Forelimb muscle (tissue), 1 donor: ENCODE data around the gene TGFBI. TPM values are rescaled to one million over a fixed set of nuclear protein-coding genes. Genes with fewer than 3 reads are reported as not detected.

Experiments used
- DNase-seq: peaks from one replicate; pipeline ENCODE4 v3.0.0-alpha.2; 2013; ENCODE audit warnings: low read depth
- polyA plus RNA-seq: library from polyadenylated mRNA; unstranded; fragments of 120-200 nt; gene quantifications from one replicate; pipeline ENCODE4 v1.2.1, GENCODE V29; 2013; ENCODE audit not compliant: insufficient read length

TGFBI gene
- polyA plus RNA-seq, 1 donor, result 161 TPM

DNA sequence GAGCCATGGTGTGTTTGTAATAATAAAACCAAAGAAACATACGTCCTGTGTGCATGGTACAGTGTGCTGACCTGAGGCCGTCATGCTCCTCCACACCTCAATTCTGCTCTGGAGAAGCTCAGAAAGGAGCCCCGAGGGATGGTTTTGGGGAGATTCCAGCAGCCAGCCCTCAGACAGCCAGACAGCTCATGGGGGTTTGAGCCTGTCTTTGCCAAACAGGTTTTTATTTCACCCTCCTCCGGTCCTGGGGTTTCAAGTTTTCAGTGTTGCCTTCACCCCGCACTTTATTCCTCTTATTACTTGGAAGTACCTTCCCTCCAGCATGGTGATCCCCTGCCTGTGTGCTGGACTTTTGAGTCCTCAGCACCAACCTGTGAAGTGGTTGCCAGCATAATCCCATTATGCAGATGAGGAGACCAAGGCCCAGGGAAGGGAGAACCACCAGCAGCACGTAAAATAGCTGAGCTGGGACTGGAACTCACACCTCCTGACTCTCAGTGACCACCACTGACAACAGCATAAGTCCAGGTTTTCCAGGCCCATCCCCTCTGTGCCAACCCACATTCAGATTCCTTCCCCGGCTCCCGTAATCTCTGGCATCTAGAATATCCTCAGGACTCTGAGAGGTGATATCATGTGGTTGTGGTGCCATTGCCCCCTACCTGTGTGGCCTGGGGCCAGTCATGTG is 35.1 kb downstream of the TGFBI start:
- no peak for DNase-seq

DNA sequence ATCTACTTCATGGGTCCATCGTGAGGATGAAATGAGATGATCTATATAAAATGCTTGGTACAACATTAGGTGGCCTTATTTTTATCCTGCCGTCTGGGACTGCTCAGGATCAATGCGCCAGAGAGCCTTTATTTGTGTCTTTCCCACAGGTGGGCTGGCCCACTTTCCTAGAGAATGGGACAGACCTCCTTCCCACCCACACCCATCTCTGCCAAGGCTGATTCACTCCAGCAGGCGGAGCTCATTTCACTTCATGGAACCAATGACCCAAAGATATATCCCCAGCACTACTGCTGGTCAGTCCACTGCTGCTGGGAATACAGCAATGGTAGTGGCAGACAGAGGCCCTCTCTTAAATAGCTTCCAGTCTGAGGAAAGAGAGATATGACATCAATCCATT is 35.7 kb downstream of the TGFBI start:
- DNase-seq, result no peak

DNA sequence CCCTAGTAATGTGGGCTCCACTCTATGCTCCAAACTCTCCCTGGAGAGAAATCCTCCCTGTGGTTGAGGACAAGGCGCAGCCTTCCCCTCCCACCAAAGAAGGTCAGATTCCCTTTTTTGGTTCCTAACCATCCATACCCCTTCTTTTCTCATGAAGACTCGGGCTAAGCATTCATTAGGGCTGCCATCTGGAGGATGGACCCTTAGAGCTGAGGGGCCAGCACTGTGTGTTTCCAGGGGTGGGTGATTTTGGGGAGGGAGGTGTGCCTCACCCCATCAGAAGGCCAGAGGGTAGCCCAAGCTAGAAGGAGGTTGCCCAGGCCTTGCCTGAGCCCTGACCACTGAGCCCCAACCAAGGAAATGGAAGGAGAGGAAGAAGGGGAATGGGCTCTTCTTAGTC is 36.8 kb downstream of the TGFBI start:
- DNase-seq, result no peak

DNA sequence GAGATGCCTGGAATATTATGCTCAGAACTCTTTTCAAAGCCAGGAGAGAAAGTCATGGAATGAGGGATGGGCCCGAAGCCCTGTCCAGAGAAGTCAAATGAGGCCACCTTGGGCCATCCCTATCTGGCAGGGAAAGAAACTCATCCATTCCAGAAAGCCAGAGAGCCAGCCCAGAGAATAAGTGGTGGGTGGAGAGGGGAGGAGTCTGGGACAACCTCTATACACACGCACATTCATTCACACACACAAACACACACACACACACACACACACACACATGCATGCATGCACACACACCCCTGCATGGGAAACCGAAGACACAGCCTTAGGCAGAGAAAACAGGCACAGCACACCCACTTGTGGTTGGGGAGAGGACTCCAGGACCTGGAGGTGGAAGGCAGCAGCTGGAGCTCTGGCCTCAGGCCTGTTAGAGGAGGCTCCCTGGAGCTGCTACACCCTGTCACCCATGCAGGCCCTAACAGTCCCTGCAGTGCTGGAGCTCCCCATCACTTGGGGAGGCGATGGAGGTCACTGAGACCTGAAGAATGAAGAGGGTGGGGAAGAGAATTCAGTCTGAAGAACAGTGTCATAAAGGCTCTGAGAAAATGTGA is 38.0 kb downstream of the TGFBI start:
- DNase-seq, result no peak

DNA sequence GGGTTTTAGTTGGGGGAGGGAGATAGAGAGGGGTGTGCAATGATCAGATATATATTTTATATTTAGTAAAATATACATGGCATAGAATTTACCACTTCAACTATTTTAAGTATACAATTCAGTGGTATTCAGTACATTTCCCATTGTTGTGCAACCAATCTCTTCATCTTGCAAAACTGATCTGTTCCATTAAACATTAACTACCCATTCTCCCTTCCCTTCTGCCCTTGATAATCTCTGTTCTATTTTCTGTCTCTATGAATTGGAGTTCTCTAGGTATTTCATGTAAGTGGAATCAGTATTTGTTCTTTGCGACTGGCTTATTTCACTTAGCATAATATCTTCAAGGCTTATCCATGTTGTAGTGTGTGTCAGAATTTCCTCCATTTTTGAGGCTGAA is 38.6 kb downstream of the TGFBI start:
- DNase-seq, result no peak

DNA sequence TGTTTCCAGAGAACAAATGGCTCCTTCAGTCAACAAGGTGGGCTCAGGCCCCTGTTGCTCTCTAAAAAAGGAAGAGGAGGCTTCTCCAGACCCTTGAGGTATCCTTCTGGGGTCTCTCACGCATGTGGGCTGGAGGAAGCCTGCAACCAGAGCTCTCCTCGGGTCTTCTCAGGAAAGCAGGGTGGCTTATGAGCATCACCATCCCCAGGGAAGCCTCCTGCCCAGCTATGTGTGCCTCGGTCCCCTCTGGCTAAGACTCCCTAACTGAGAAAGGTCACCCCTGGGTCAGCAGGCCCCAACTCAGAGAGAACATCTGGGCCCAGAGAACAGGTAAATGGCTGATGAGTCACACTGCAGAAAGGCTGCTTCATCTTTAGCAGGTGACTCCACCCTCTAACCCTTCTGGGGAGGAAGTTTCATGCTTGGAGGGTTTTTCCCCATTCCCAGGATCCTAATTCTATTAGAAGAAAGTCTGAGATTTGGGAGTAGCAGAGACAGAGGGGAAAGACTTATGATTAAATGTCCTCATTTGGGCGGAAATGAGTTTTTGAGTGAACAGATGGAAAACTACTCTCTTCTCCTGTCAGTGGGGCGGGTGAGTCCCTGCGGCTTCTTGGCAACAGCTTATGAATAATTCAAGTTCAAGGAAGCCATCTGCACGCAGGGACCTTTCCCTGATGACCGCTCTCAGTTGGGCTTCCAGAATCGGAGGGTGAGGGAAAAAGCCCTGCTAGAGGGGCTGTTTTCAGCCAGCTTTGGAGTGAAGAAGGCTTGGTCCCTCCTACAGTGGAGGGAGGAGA is 41.9 kb downstream of the TGFBI start:
- no peak for DNase-seq

DNA sequence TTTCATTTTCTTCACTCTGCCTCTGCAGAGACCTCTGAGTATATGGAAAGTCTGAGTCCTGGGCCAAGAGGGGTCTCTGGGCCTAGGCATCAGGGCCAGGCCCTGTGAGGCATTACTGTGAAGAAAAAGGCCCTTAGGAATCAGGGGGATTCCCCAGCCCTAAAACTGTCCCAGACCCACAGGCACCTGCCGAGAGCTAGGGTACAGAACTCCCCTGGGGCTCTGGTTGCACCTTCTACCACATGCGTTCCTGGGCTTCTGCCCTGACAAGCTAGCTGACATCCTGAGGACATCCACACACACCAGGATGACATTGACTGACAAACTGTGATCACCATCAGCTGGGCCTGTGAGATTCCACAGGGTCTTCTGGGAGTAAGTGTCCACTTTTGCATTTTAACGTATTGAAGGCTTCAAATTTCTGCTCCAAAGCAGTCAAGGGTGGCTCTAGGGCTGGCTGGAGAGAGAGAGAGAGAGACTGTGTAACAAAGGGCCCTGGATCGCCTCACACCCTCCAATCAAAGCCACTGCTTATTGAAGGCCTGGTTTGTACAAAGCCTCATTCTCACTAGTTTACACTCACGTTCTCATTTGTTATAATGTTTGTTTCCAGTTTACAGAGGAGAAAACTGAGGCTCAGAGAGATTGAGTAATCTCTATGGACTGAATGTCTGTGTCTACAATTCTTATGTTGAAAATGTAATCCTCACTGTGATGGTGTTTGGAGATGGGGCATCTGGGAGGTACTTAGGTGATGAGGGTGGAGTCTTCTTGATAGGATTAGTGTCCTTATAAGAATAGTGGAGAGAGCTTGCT is 45.1 kb downstream of the TGFBI start:
- DNase-seq, result no peak

DNA sequence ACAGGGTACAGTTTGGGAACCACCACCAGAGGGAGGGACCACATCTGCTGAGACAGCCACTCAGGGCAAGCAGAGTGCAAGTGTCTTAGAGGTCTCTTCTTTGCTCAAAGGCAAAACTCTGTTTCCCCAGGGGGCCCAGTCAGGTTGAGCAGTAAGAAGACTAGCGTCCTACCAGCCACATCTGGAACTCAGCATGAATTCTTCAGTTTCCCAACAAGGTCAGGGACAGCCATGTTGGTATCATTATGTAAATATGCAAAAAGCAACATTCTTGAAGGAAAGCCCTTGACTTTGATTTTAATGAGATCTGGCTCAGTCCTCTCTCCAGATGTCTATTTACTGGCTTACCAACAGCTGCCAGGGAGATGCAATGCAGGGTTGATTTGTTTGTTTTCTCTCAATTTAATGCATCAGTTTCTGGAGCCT is 46.7 kb downstream of the TGFBI start:
- no peak for DNase-seq

DNA sequence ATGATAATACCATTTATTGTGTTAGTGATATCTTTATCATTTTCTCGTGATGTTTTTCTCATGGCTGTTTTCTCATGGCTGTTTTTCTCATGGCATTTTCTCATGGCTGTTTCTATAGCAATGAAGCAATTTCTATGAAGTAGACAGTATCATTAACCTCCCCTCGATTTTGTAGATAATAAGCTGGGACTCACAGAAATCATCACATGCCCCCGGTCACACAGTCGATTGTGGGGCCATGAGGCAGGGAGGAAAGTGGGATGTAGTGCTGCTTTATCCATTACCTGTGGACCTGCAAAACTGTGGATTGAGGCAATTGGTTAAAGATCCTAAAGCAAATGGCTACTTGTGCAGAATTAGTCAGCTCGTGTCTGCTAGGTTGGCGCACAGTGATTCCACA is 47.3 kb downstream of the TGFBI start:
- DNase-seq, result no peak

DNA sequence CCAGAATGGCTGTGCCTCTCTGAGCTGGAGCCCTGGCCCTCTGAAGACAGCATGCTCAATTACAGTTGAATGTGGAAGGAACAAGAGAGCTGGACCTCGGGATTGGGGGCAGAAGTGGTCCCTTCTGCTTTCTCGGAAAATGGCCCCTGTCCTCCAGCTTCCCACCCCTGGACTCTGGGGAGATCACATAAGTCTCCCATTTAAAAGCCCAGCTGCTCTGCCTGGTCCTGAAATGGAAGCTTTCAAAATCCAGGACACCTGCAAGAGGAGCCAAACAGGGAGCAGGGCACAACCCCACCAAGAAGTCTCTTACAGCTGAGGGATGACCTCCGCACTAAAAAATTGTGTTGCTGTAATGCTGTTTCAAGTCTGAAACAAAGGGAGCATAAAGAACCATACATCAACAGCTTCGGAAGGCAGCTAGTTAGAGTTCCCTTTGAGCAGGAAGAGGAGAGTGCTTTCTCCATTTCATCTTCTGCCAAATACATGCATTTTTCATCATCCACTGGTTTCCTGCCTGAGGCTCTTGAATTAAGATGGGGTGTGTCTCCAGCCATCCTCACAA is 48.2 kb downstream of the TGFBI start:
- no peak for DNase-seq

DNA sequence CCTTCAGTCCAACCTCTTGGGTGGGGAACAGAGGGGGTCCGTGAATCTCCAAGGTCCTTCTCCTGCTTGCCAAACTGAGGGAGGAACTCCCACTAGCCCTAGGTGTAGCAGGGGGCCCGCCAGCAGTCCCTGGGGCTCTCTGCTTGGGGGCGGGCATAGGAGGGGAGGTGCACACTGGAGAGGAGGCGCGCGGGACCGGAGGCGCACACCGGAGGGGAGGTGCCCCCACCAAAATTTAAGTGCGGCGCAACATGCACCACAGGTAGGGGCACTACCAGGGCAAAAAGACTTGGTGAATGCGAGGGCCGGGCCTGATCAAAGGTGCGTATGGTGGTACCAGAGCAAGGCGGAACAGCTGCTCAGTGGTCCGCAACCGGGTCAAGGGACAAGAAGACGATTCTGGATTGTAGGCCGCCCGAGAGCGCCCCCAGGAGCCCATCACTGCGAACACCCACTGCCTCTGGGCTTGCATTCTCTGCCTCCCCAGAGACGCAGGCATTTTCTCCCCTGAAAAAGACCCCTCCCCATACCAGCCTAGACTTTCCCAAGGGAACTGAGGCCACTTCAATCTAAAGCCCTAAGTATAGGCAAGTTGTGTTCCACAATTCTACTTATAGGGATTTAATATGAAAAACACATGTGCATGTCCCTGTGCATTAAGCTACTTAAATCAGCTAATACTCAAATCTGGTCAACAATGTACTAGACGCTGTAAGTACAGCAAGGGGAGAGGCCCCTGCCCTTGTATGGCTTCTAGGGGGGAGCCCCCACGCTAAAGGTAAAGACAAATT is 50.6 kb downstream of the TGFBI start:
- DNase-seq, result no peak

DNA sequence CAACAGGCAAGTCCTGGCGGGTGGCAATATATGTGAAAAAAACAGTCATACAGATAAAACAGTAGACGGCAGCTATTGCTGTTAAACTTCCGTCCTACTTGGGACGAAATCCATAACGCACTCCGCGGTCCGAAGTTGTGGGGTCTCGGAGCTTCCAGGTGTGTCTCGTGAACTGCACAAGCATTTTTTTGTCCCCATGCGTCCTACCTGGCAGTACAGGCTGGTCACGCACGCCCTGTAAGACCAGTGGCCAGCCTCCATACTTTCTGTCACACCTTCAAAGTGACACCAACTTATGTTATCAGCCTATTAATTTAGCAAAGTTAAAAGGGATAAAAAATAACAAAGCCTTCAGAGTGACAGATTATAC is 51.3 kb downstream of the TGFBI start:
- no peak for DNase-seq

DNA sequence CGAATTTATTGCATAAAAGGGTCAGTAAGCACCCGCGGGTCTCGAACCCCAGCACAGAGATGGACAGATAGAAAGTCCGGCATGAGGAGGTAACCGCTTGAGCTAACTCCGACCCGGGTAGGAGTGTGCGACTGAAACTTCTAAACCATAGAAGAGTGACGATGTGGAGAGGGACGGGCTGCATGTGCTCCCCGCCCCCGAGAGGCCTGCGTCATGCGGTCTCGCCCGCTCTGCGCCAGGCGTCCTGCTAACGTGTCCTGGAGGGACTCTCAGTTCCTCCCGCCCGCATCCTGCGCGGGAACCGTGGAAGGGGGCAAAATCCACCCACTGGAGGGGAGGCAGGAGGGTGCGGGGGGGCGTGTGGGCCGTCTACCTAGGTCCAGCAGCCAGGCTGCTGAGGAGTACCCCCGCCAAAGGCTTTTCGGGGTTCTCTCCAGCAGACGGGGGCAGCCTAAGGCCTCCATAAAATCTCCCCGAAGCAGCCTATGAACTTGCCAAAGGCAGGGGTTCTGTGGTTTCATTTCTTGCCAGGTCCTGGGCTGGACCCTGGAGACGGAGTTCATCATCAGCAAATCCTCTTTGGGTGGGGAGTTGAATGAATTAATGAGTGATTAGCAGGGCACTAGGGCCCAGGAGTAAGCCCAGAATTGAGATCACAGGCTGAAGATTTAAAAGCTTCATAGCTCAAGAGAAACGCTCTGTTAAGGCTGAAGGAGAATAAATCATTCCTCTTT is 51.9 kb downstream of the TGFBI start:
- no peak for DNase-seq

DNA sequence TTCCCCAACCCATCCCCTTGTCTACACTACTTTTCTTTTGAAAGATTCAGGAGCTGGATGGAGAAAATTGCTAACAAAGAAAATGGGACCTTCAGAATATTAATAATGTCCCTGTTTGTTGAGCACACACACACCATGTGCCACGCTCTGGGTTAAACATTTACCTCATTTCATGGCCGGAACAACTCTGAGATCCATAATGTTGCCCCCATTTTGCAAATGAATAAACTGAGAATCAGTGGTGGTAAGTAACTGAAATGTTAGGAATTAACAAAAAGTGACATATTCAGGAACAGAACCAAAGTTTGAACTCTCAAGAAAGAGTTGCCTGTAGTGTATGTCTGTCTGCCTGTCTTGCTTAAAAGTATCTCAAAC is 52.4 kb downstream of the TGFBI start:
- DNase-seq, result no peak

DNA sequence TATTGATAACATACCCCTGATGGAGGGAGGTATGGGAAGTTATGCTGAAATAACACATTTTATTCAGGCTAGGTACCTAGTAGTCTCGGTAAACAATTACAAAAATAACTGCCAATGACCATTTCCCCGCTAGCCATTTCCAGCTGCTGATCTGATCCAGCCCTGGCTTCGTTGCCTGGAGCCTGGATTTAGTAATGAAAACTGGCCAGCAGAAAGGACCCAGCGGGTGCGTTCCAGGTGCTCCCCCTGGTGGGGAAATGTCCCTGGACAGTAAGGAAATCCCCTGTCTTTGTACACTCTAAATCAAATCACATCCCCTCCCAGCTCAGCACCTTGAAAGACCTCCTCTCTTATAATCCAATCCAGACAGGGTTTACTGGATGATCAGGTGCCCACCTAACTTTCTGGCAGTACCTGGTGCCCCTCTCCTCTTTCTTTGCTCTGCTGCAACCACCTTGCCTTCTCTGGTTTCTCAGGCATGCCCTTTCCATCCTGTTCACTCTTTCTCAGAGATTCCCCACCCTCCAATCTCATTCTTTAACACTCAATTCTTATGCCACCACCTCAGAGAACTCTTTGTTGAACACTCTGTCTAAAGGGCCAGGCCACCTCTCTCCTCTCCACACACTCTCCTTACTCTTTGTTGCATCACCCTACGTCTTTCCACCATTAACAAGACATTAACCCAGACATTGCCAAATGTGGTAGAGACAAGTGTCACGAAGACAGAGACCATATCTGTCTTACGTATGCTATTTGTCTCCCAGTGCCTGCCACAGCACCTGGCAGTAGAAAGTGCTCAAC is 53.8 kb downstream of the TGFBI start:
- no peak for DNase-seq

DNA sequence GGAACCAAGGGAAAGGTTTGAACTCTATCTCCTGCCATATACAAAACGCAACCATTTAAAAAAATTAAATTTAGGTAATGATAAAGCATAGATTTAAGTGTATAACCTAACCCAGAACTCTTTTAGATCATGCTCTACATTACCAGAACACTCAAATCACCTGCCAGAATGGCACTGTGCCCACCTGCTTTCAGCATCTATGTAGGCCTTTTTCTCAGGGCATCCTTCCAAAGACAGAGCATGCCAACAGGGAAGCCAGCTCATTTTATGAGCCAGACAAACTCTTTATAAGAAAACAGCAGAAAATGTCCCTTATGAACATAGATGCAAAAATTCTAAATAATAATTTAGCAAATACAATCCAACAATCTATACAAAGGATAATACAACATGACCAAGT is 55.9 kb downstream of the TGFBI start:
- no peak for DNase-seq

DNA sequence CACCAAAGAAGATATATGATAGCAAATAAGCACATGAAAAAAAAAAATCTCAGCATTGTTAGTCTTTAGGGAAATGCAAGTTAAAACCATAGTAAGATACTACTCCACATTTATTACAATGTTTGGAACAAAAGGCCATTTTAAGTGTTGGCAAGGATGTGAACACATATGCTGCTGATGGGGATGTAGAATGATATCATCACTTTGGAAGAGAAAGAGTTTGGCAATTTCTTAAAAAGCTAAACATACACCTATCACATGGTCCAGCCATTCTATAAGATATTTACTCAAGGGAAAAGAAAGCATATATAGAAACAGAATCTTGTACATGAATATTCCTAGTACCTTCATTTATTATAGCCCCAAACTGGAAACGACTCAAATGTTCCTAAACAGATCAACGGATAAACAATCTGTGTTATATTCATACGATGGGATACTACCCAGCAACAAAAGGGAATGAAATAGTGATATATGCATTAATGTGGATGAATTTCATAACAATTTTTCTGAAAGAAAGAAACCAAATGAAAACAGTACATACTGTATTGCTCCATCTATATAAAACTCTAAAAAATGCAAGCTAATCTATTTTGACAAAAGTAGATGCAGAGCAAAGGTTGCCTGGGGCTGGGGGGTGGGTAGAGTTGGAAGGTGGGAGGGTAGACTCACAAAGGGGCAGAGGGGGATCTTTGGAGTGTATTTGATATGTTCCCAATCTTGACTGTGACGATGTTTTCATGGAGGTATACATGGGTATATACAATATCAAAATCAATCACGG is 58.2 kb downstream of the TGFBI start:
- DNase-seq, result peak; percentile 91

DNA sequence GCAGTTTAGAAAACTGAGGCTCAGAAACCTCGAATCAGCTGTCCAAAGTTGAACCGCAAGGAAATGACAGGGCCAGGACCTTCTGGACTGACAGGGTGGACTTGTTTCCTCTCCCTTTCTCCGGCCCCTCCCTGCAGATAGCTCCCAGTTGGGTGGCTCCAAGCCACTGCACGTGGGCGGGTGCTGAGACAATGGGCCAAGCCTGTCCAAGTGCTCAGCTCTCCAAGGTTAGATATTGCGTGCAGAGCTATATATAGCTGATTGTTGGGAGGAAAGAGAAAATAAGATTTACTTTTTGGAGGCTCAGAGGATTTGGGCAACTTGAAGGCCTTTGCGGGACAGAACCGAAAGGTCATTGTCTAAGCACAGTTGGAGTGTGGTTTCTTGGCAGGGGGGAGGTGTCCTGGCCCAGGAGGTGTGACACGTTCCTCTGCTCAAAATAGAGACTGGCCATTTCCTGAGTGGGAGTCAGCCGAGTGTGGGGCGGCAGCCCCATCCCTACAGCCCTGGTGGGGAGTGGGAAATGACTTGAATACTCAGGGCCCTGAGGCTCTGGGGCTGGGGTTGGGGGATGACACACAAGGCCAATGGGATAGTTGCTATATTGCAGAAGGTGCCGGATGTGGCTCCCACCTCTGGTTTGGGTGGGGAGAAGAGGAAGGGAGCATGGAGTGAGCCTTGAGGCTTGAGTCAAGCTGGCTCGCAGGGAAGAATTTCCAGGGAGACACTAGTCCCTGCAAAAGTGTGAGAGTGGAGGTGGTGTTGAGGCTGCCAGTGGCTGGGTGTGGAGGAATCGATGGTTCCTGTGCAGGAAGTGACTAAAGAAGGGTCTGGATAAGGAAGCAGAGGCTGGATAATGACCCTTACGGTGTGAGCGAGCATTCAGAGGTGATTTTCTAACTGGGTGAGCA is 59.4 kb downstream of the TGFBI start:
- peak; percentile 80 for DNase-seq
